AG09319 (cell line): Measurements from ENCODE around the gene ZNF25.
"Not testable (repeated sequence)": the region's sequence is repeated elsewhere in the genome, so short reads cannot be mapped to it uniquely, and the experiment has no call there.

Source experiments
- DNase-seq: peaks from one replicate; pipeline ENCODE4 v3.0.0-alpha.2; 2010; ENCODE audit warnings: low read depth; ENCODE audit errors: extremely low read depth
- TF ChIP-seq, protein P1 (sequence below): IDR thresholded peaks from 2 replicates; pipeline ENCODE4 v1.5.1; 2011; ENCODE audit warnings: low read depth, mild to moderate bottlenecking, inconsistent platforms, low read length, moderate library complexity

Gene ZNF25

DNA sequence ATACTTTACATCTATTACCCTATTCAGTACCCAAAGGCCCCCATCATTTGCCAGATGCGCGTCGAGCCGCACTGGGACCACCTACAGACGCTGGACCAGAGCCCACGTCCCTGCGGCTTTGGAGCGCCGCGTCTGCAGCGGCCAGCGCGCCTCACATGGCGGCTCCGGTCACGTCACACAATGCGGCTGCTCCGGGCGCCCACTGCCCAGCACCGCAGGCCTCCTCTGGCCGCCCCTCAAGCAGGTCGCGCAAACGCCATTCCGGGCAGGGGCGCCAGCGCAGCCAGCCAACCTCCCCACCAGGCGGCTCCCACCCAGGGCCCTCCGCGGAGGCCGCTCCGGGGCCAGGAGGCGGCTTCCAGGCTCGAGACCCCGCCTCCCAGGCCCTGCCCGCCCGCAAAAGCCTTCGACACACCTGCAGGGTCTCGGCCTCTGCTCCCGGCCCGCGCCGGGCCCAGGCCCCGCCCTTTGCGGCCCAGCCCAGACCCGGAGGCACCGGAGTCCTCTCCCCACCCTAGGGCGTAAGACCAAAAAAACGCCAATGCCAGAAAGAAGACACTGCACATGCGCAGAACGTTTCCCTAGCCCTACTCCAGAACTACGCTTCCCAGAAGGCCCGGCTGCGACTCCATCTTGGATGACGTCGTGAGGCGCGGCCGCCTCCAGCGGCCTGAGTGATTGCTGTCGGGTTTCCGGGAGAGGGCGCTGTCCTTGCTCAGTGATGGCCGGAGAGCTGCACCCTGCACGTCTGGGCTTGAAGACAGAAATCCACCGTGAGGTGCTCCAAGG, at the start of gene ZNF25:
TSS of gene ZNF25 (minus strand) at position 557 of the 789 bp plus-strand sequence. CDS start 4,925 bp downstream, outside the sequence.
- DNase-seq = peak; percentile 97
- TF ChIP-seq, protein P1, sequence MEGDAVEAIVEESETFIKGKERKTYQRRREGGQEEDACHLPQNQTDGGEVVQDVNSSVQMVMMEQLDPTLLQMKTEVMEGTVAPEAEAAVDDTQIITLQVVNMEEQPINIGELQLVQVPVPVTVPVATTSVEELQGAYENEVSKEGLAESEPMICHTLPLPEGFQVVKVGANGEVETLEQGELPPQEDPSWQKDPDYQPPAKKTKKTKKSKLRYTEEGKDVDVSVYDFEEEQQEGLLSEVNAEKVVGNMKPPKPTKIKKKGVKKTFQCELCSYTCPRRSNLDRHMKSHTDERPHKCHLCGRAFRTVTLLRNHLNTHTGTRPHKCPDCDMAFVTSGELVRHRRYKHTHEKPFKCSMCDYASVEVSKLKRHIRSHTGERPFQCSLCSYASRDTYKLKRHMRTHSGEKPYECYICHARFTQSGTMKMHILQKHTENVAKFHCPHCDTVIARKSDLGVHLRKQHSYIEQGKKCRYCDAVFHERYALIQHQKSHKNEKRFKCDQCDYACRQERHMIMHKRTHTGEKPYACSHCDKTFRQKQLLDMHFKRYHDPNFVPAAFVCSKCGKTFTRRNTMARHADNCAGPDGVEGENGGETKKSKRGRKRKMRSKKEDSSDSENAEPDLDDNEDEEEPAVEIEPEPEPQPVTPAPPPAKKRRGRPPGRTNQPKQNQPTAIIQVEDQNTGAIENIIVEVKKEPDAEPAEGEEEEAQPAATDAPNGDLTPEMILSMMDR = peak; percentile 97

DNA sequence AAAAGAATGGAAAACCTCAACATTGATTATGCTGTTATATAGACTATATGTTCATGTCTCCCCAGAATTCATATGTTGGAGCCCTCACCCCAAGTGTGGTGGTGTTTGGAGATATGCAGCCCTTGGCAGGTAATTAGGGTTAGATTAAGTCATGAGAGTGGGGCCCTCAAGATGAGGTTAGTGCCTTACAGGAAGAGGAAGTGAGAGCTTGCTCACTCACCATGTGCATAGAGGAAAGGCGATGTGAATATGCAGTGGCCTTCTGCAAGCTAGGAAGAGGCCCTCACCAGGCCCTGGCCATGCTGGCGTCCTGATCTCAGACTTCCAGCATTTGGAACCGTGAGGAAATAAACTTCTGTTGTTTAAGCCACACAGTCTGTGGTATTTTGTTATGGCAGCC, 48.8 kb upstream of the ZNF25 start:
- DNase-seq = no peak
- TF ChIP-seq, protein P1 = no peak

DNA sequence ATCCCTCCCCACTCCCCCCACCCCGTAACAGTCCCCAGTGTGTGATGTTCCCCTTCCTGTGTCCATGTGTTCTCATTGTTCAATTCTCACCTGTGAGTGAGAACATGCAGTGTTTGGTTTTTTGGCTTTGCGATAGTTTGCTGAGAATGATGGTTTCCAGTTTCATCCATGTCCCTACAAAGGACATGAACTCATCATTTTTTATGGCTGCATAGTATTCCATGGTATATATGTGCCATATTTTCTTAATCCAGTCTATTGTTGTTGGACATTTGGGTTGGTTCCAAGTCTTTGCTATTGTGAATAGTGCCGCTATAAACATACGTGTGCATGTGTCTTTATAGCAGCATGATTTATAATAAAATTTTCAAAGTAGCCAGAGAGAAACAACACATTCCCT, 42.7 kb upstream of the ZNF25 start:
- not testable (repeated sequence) for DNase-seq

DNA sequence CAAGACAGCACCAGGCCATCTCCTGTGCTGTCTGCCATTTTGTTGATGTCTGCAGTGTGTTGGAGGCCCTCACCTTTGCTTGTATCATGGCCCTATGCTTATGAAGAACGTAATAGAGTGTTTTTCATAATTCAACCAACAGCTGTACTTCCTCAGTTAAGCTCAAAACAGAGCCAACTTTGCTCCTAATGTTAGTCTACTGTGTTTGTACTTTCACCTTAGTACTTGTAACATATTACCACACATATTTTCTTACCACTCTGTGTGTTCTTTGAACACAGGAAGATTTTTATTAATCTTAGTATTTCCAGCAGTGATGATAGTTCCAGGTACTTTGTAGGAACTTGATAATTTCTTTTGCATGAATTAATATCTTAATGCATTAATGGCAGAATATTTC, 39.9 kb upstream of the ZNF25 start:
- no peak for DNase-seq
- TF ChIP-seq, protein P1 = no peak

DNA sequence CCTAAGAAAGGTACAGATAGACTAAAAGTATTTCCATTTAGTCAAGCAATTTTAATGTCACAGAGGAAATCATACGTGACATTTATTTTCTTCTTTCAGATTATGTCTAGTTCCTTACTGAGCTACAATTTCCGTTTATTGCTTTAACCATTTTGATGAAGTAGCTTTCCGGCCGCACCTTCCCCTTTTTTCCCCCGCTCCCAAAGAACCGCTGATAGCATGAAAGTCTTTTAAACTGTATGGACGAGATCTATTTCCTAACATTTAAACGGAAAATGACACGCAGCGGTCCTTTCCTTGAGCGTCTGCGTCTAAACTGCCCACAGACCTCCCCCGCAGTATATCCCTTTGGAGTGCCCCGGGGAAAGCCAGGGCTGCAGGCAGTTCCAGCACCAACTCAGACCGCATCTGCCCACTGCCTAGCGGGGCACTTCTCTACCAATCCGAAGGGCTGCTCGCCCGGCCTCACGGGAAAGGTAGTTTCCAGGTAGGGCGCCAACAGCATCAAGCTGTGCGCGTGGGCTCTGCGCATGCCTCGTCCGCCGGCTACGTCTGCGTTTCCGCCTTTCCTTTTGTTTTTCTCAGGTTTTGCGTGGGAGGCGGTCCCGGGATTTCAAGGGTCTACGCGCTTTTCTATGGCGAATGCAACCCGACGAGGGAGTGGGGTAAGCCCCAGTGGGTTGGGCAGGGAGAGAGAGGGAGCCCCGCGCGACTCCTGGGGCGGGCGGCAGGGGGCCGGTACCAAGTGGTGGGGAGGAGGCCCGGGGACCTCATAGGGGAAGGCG, 33.9 kb upstream of the ZNF25 start, which contains the start of gene ZNF33A:
TSS of gene ZNF33A (plus strand) at position 557 of the 785 bp plus-strand sequence. CDS start 1,667 bp downstream, outside the sequence.
- TF ChIP-seq, protein P1 = no peak
- peak; percentile 58 for DNase-seq

DNA sequence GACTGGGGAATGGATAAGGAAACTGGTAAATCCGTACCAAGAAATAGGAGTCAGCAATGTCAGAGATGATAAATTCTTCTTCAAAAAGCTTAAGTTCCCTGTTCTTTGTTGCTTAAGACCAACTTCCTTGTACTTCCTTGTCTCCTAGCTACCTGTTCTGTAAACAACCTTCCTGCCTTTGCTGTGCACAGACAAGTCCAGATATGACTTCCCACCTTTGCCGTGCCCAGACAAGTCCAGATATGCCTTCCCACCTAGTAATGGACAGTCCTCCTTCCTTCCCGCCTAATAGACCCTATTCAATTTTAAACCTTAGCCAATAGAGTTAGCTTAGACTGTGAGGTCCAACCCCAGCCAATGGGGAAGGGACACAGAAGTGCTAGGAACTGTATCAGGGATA, 31.5 kb upstream of the ZNF25 start:
- DNase-seq = no peak
- TF ChIP-seq, protein P1 = no peak

DNA sequence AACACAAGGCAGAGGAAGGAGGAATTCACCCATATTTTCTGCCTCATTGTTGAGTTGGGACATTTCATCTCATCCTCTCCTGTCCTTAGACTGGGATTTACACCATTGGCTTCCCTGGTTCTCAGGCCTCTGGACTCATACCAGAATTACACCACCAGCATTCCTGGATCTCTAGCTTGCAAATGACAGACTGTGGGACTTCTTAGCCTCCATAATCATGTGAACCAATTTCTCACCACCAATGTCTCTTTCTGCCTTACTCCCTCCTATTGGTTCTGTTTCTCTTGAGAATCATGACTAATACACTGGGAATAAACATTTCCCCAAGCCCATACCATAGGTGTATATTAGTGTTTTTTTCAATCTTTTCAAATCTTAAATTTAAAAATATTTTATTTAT, 31.1 kb upstream of the ZNF25 start:
- DNase-seq = no peak

More for the DNA sequence above, 31.1 kb upstream of the ZNF25 start:
- TF ChIP-seq, protein P1 = no peak
